Measurements from ENCODE around the gene DCLRE1B. TPM values are rescaled to one million over a fixed set of nuclear protein-coding genes. Genes with fewer than 3 reads are reported as not detected.

The DCLRE1B gene
- total RNA-seq, 1 donor from 2014 or later: 7.8 TPM

- Mint-ChIP-seq H3K27me3 (ENCODE audit: low read depth, unreplicated experiment) (peaks cover 19% of the 10 kb centered on the region), H3K4me3 (ENCODE audit: unreplicated experiment) (no peak overlapping the region), H3K27ac (ENCODE audit: unreplicated experiment) (no peak overlapping the region), H3K4me1 (ENCODE audit: low read depth, unreplicated experiment) (peaks cover 10% of the 10 kb centered on the region), H3K9me3 (ENCODE audit: unreplicated experiment) (no peaks in the 10 kb centered on the region), H3K36me3 (ENCODE audit: low read depth, unreplicated experiment) (no peaks in the 10 kb centered on the region)
- Histone ChIP-seq H3K9me3 (ENCODE audit: insufficient read depth, low read depth, low read length) (no peaks in the 10 kb centered on the region), H3K9ac (ENCODE audit: low read length) (no peak overlapping the region), H3K4me3 (ENCODE audit: insufficient read depth, low read depth, low read length) (no peak overlapping the region), H3K36me3 (ENCODE audit: insufficient read depth, low read length) (no peaks in the 10 kb centered on the region), H3K27me3 (ENCODE audit: insufficient read depth, low read length) (peaks cover 3% of the 10 kb centered on the region), H2AFZ (ENCODE audit: low read depth, low read length) (no peak overlapping the region), H3K27ac (ENCODE audit: low read depth, low read length) (no peak overlapping the region), H3K4me1 (ENCODE audit: insufficient read depth, low read length) (peaks cover 13% of the 10 kb centered on the region), H4K20me1 (ENCODE audit: insufficient read depth, low read length) (no peaks in the 10 kb centered on the region), H3K79me2 (ENCODE audit: insufficient read depth, low read length) (peaks cover 4% of the 10 kb centered on the region), H3K4me2 (ENCODE audit: low read length) (no peak overlapping the region)
- no peak for FAIRE-seq
- no peak for DNase-seq (ENCODE audit: low read depth)
- TF ChIP-seq CTCF (IDR thresholded peaks at IDR 0.05; ENCODE audit: insufficient read depth, low read depth, low read length) (no peak), EZH2 (IDR thresholded peaks at IDR 0.05; ENCODE audit: insufficient read depth, low read length) (no peak)
These were observed 19.3 kb downstream of the DCLRE1B start for GRCh38 chr1:113924473-113924872.

GRCh38 chr1:113928187-113928930 lies 23.2 kb downstream of the DCLRE1B start:
- no peak for FAIRE-seq
- Mint-ChIP-seq H3K27ac (ENCODE audit: unreplicated experiment) (peak overlapping the region; percentile 97), H3K4me1 (ENCODE audit: low read depth, unreplicated experiment) (peaks cover 25% of the 10 kb centered on the region)

More at GRCh38 chr1:113928187-113928930, 23.2 kb downstream of the DCLRE1B start:
- H3K36me3 Mint-ChIP-seq (ENCODE audit: low read depth, unreplicated experiment): no peaks in the 10 kb centered on the region
- peak overlapping the region; percentile 99 for H3K9ac ChIP-seq (ENCODE audit: low read length)
- H3K79me2 ChIP-seq (ENCODE audit: insufficient read depth, low read length): peaks cover 40% of the 10 kb centered on the region
- H3K4me2 ChIP-seq (ENCODE audit: low read length): peak overlapping the region; percentile 90
- peak overlapping the region; percentile 93 for H3K4me3 Mint-ChIP-seq (ENCODE audit: unreplicated experiment)
- H3K4me1 ChIP-seq (ENCODE audit: insufficient read depth, low read length): peaks cover 30% of the 10 kb centered on the region
- no peaks in the 10 kb centered on the region for H3K36me3 ChIP-seq (ENCODE audit: insufficient read depth, low read length)
- no peaks in the 10 kb centered on the region for H3K27me3 ChIP-seq (ENCODE audit: insufficient read depth, low read length)
- no peaks in the 10 kb centered on the region for H3K9me3 Mint-ChIP-seq (ENCODE audit: unreplicated experiment)
- peak overlapping the region; percentile 90 for H2AFZ ChIP-seq (ENCODE audit: low read depth, low read length)
- TF ChIP-seq CTCF (IDR thresholded peaks at IDR 0.05; ENCODE audit: insufficient read depth, low read depth, low read length) (no peak), EZH2 (IDR thresholded peaks at IDR 0.05; ENCODE audit: insufficient read depth, low read length) (no peak)
- no peaks in the 10 kb centered on the region for H3K9me3 ChIP-seq (ENCODE audit: insufficient read depth, low read depth, low read length)
- H3K4me3 ChIP-seq (ENCODE audit: insufficient read depth, low read depth, low read length): peak overlapping the region; percentile 89
- H3K27ac ChIP-seq (ENCODE audit: low read depth, low read length): peak overlapping the region; percentile 90
- peaks cover 10% of the 10 kb centered on the region for H3K27me3 Mint-ChIP-seq (ENCODE audit: low read depth, unreplicated experiment)
- H4K20me1 ChIP-seq (ENCODE audit: insufficient read depth, low read length): peaks cover 33% of the 10 kb centered on the region
- peak; percentile 44 for DNase-seq (ENCODE audit: low read depth)

All from astrocyte (in vitro differentiated cells and primary cell).